ENCODE results near the gene ARL11.
"Not testable (repeated sequence)": the region's sequence is repeated elsewhere in the genome, so short reads cannot be mapped to it uniquely, and the experiment has no call there.

ARL11 gene

GRCh38 chr13:49627831-49628652 is at the start of gene ARL11:
ARL11 (plus strand) TSS chr13:49628507; CDS start chr13:49630448, 1,941 bp downstream.
- no peak for DNase-seq (ENCODE audit: low spot score)

GRCh38 chr13:49579501-49579900 is 48.8 kb upstream of the ARL11 start:
- no peak for DNase-seq (ENCODE audit: low spot score)

- DNase-seq (ENCODE audit: low spot score): no peak
Measured at GRCh38 chr13:49580980-49581680, 47.2 kb upstream of the ARL11 start.

GRCh38 chr13:49584771-49585182 is 43.5 kb upstream of the ARL11 start:
- DNase-seq (ENCODE audit: low spot score): no peak

DNA sequence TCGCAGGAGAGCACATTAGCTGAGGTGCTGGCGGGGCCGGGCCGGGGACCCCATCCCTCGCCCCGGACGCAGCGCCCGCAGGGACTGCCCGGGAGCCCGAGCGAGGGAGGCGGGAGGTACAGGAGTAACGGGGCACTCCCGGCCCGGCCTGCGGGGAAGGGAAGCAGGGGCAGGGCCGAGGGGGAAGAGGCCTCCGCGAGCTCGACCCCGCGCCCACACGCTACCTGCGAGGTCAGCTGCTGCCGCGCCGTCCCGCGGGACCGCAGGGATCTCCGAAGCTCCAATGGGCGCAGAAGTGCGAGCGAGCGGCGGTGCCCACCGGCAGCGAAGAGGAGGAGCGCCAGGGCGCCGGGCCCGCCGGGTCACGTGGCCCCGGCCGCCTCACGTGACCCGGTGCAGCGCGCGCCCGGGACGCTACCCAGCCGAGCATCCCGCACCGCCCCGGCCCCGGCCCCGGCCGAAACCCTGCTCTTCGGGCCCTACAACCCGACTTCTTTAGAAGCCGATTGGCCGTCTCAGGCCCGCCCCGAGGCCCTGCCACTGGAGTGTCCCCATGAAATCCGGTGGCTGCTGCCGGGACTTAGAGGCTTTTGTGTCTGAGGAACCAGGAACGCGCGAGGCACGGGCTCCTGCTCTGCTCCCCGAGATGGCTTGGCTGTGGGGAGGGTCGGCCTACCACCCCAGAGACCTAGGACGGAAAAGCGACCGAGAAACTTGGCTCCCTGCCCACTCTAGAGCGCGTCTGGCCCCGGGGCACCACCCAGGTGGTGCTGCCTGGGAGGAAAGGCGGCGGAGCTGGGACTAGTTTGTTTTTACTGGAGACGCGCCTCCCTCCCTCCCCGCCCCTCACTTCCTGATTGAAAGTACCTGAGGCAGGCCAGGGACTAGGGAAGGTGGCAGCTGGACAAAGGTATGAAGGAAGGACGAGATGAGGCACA is 42.8 kb upstream of the ARL11 start, which contains the start of gene RCBTB1:
TSS of gene RCBTB1 (minus strand) at position 339 of the 938 bp plus-strand sequence. CDS start 18,279 bp downstream, outside the sequence.
- peak; percentile 83 for DNase-seq (ENCODE audit: low spot score)

DNA sequence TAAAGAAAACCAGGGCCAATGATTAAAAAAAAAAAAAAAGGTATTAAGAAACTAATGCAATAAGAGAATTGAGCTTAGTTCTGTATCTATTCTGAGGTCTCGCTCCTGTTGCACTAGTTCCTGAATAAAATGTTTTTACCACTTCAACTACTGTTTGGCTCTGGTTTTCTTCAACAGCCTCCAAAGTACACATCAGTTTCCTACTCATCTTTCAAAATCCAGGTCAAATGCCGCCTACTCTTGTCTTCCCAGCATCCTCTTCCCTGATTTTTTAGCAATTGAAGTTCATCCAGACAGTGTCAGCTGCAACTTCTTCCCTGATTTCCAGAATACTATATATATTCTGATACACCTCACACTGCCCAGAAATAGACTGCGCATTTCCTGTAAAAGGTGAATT is 41.6 kb upstream of the ARL11 start:
- DNase-seq (ENCODE audit: low spot score): no peak

- DNase-seq (ENCODE audit: low spot score): peak; percentile 15
Measured at GRCh38 chr13:49587311-49587847, 40.9 kb upstream of the ARL11 start.

- DNase-seq (ENCODE audit: low spot score): not testable (repeated sequence)
Measured at GRCh38 chr13:49590714-49591113, 37.6 kb upstream of the ARL11 start.

- DNase-seq (ENCODE audit: low spot score): not testable (repeated sequence)
Measured at GRCh38 chr13:49593876-49594275, 34.4 kb upstream of the ARL11 start.

DNA sequence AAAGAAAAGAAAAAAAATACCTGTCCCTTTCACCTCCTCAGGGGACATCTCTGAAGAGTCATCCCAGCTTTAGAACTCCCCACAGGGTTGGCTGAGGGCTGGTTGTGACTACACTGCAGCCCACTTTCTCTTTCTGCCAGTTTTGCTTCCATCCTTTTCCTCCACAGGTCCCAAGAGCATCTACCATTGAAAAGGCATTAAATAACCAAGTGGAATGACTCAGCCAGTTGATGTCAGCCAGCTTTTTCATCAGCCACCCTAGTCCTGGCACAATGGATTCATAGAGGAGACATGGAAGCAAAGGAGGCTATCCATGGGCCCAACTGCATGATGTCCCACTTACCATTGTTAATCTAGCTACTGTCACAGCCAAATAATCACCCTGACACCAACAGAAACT is 33.7 kb upstream of the ARL11 start:
- DNase-seq (ENCODE audit: low spot score): no peak

DNA sequence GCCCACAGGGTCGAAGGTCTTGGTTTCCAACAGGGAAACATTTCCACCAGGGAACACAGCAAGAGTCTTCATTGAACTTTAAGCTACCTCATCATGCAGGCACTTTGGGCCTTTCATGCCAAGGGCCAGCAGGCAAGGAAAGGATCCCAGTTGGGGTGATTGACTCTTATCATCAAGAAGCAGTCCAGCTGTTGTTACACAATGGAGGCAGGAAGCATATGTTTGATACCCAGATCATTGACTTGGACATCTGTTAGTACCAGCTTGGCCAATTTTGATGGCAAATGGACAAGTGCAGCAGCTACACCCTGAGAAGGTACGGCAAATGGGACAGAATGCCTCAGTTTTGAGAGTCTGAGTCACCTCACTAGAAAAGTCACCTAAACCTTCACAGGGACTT is 32.1 kb upstream of the ARL11 start:
- no peak for DNase-seq (ENCODE audit: low spot score)

DNA sequence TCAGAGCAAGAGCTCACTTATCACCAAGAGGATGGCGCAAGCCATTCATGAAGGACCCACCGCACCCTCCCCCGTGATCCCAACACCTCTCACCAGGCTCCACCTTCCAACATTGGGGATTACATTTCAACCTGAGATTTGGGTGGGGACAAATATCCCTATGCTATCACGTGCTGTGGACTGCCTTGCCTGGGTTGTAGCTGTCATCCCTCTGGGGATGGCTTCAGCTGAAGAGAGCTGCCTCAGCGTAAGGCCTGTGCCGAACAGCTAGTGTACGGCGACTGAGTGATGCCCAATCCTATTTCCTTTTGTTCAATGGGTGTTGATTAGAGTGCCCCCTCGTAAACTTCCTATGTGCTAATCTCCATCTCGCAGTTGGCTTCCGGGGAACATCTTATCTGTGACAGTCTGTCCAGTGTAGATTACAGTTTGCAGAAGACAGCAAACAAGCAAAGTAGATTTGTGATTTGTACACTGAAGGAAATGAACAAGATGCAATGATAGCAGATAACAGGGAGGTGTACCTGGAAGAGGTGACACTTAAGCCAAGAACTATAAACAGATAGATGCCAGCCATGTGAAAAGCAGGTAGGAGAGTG is 31.2 kb upstream of the ARL11 start:
- no peak for DNase-seq (ENCODE audit: low spot score)

DNA sequence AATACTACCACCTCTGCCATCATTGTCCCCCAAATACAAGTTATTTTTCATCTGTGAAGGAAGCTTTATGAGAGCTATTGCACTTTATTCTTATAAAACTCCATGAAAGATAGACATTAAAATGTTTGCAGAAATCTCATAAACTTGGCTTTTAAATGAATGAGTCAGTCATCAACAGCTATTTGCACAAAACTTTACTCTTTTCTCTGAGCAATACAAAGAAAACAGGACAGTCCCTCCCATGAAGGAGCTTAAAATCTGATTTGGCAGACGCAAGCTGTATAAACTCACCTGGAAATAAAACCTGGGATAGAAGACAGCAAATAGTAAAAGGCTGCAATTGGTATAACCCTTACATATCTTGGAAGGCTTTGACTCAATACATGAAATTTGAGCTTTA is 26.3 kb upstream of the ARL11 start:
- no peak for DNase-seq (ENCODE audit: low spot score)

GRCh38 chr13:49602615-49603014 is 25.7 kb upstream of the ARL11 start:
- not testable (repeated sequence) for DNase-seq (ENCODE audit: low spot score)

DNA sequence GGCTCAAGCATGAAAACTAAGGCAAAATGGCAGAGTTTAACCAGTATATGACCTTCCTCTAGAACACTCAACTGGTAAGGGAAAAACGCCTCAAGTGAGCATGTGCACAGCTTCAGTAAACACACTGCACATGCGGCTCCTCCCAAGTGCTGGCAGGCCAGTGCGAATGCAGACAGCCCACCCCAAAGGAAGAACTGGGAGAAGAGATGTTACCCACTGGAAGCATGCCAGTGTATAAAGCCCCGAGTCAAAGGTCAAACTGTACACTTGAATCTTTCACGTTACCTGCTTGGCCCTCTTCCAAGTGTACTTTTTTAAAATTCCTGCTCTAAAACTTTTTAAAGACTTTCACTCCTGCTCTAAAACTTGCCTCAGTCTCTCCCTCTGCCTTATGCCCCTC is 23.7 kb upstream of the ARL11 start:
- DNase-seq (ENCODE audit: low spot score): no peak

GRCh38 chr13:49606747-49607648 is 21.3 kb upstream of the ARL11 start:
- peak; percentile 69 for DNase-seq (ENCODE audit: low spot score)

DNA sequence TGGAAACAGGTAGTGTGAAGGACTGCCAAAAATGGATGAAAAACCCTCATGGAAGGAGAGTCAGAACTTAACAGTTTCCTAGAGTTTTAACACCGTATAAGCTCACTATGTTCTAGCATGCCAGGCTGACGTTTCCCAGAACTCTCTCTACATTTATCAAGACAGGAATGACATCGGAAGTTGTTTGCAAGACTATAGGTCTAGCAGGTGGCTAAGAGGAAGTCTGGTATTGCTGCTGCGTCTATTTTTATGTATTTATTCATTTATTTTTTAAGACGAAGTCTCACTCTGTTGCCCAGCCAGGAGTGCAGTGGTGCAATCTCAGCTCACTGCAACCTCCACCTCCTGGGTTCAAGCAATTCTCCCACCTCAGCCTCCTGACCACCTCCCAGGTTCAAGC is 20.5 kb upstream of the ARL11 start:
- DNase-seq (ENCODE audit: low spot score): no peak

DNA sequence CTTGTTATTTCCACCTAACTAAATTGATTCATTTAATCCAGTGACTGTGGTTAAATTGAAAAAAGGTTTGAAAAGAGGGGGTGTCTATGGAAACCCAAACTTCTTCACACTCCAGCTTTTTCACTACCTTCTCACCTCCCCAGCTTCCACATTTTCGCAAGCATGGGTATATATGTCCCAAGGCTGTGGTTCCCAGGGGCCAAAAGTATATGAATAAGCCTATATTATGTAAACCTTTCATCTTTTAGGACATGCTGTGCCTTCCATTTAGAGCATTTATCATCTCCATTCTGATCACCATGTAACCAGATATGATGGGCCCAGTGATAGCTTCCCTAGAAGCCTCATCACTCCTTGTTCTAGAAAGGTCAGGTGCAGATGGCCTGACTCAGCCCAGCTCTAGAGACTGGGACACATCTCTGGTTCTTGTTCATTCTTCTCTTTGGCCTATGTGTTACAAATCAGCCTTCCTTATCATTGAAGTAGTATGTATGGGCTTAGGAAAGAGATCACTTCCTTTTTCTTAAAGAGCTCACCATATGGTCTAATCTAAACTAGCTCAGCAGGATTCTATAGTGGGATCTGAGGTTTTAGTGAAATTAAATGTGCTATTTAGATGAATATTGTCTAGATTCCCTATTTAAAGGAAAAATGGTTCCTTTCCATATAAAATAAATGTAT is 19.5 kb upstream of the ARL11 start:
- no peak for DNase-seq (ENCODE audit: low spot score)

DNA sequence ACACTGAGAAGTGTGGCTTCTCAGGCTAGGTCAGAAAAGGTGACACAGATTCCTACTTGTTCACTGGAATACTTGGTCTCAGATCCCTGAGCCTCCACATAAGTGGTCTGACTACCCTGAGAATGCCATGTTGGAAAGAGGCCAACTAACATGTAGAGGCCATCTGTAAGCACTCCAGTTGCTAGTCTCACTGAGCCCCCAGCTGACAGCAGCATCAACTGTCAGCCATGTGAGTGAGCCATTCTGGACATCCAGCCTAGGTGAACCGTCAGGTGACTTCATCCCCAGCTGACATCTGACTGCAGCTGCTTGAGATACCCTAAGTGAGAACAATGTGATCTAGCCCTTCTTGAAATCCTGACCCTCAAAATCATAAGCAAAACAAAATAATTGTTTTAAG is 18.1 kb upstream of the ARL11 start:
- DNase-seq (ENCODE audit: low spot score): no peak

DNA sequence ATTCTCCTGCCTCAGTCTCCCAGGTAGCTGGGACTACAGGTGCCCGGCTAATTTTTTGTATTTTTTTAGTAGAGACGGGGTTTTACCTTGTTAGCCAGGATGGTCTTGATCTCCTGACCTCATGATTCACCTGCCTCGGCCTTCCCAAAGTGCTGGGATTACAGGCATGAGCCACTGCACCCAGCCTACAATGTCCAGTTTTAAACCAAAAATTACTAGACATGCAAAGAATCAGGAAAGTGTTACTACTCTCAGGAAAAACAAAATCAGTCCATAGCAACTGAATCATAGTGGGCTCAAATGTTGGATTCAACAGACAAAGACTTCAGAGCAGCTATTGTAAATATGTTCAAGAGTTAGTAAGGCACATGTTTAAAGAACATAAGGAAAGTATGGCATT is 16.3 kb upstream of the ARL11 start:
- DNase-seq (ENCODE audit: low spot score): not testable (repeated sequence)

Data from HuH-7 (cell line).